Activated B cell treated with CpG ODN at 0.5 μM for 24 hours (primary cell): Measurements from ENCODE around the gene PRKG1. TPM values are rescaled to one million over a fixed set of nuclear protein-coding genes. Genes with fewer than 3 reads are reported as not detected.

ENCODE experiments used
- ATAC-seq: fragments of 200-7000 bp; cut with Tn5 transposase; one replicate; pipeline ENCODE4 v1.10.0; 2021; ENCODE audit warnings: low read depth, mild to moderate bottlenecking, moderate library complexity
- CTCF ChIA-PET: fragments of 350-600 bp; sonication (Branson Sonifier 250); formaldehyde crosslinking; loops from one replicate; lab custom pipeline; 2021; ENCODE audit warnings: antibody characterized with exemption; lab: Charles Lee
- POLR2A ChIA-PET: fragments of 350-600 bp; sonication (Branson Sonifier 250); formaldehyde crosslinking; loops from one replicate; lab custom pipeline; 2021; ENCODE audit warnings: antibody characterized with exemption; lab: Charles Lee
- DNase-seq: peaks from one replicate; pipeline ENCODE4 v3.0.0; 2022
- H3K27ac Mint-ChIP-seq: one replicate; pipeline ENCODE4 v1.8.0; 2020; ENCODE audit warnings: mixed read lengths
- H3K27me3 Mint-ChIP-seq: one replicate; pipeline ENCODE4 v1.8.0; 2021; ENCODE audit warnings: mixed read lengths
- H3K36me3 Mint-ChIP-seq: one replicate; pipeline ENCODE4 v1.8.0; 2021; ENCODE audit warnings: low read depth, mixed read lengths
- H3K4me1 Mint-ChIP-seq: one replicate; pipeline ENCODE4 v1.8.0; 2021; ENCODE audit warnings: mixed read lengths
- H3K4me3 Mint-ChIP-seq: one replicate; pipeline ENCODE4 v1.8.0; 2020; ENCODE audit warnings: mild to moderate bottlenecking, mixed read lengths
- H3K9me3 Mint-ChIP-seq: one replicate; pipeline ENCODE4 v1.8.0; 2020; ENCODE audit warnings: mixed read lengths
- CTCF ChIP-seq: fragments of 200-600 bp; IDR thresholded peaks from one replicate; pipeline ENCODE4 v1.8.0; 2022; ENCODE audit warnings: antibody characterized with exemption, mild to moderate bottlenecking
- intact Hi-C: fragments of 100-400 bp; cut with micrococcal nuclease; formaldehyde crosslinking; loops from one replicate; pipeline ENCODE4 v1.15.1; 2024
- total RNA-seq: library from RNA; stranded (reverse); gene quantifications from 2 replicates; pipeline ENCODE4 v1.2.3, GENCODE V29; 2022

PRKG1 gene
- total RNA-seq, 1 donor from 2014 or later: not detected

GRCh38 chr10:51313773-51314478 lies 239.6 kb downstream of the PRKG1 start:
- POLR2A ChIA-PET: no interaction called here
- intact Hi-C loops: no loop called here

GRCh38 chr10:51314481-51314880 lies 240.2 kb downstream of the PRKG1 start:
- no peak overlapping the region for H3K4me3 Mint-ChIP-seq
- TF ChIP-seq CTCF: no peak
- DNase-seq (no peak), ATAC-seq (no peak)
- no peaks in the 10 kb centered on the region for H3K36me3 Mint-ChIP-seq
- ChIA-PET POLR2A (no interaction called here), CTCF (no interaction called here)
- no peaks in the 10 kb centered on the region for H3K27me3 Mint-ChIP-seq
- intact Hi-C loops: no loop called here
- no peaks in the 10 kb centered on the region for H3K4me1 Mint-ChIP-seq
- no peak overlapping the region for H3K27ac Mint-ChIP-seq
- H3K9me3 Mint-ChIP-seq: no peaks in the 10 kb centered on the region

More at GRCh38 chr10:51313773-51314478, 239.6 kb downstream of the PRKG1 start:
- DNase-seq (no peak), ATAC-seq (no peak)
- Mint-ChIP-seq H3K9me3 (no peaks in the 10 kb centered on the region), H3K4me3 (no peak overlapping the region), H3K4me1 (no peaks in the 10 kb centered on the region), H3K36me3 (no peaks in the 10 kb centered on the region), H3K27me3 (no peaks in the 10 kb centered on the region), H3K27ac (no peak overlapping the region)
- CTCF ChIA-PET: no interaction called here
- no peak for TF ChIP-seq CTCF

GRCh38 chr10:51318399-51319172 lies 244.3 kb downstream of the PRKG1 start:
- intact Hi-C loops: no loop called here
- Mint-ChIP-seq H3K9me3 (no peaks in the 10 kb centered on the region), H3K4me1 (no peaks in the 10 kb centered on the region), H3K27me3 (no peaks in the 10 kb centered on the region), H3K27ac (no peak overlapping the region), H3K36me3 (no peaks in the 10 kb centered on the region), H3K4me3 (no peak overlapping the region)
- no peak for TF ChIP-seq CTCF
- no peak for DNase-seq
- ATAC-seq: no peak
- CTCF ChIA-PET: no interaction called here
- POLR2A ChIA-PET: no interaction called here

- H3K4me3 Mint-ChIP-seq: no peak overlapping the region
- H3K36me3 Mint-ChIP-seq: no peaks in the 10 kb centered on the region
- H3K9me3 Mint-ChIP-seq: no peaks in the 10 kb centered on the region
- ATAC-seq (no peak), DNase-seq (no peak)
- H3K27ac Mint-ChIP-seq: no peak overlapping the region
- TF ChIP-seq CTCF: no peak
- CTCF ChIA-PET: no interaction called here
- H3K4me1 Mint-ChIP-seq: no peaks in the 10 kb centered on the region
- no peaks in the 10 kb centered on the region for H3K27me3 Mint-ChIP-seq
- intact Hi-C loops: no loop called here
- POLR2A ChIA-PET: no interaction called here
Measured at GRCh38 chr10:51319173-51319435, 244.8 kb downstream of the PRKG1 start.

GRCh38 chr10:51321300-51321699 lies 247.0 kb downstream of the PRKG1 start:
- Mint-ChIP-seq H3K9me3 (no peaks in the 10 kb centered on the region), H3K27me3 (no peaks in the 10 kb centered on the region), H3K4me1 (no peaks in the 10 kb centered on the region), H3K36me3 (no peaks in the 10 kb centered on the region), H3K27ac (no peak overlapping the region), H3K4me3 (no peak overlapping the region)
- POLR2A ChIA-PET: no interaction called here
- CTCF ChIA-PET: no interaction called here
- ATAC-seq (no peak), DNase-seq (no peak)
- no peak for TF ChIP-seq CTCF
- intact Hi-C loops: no loop called here
